Ishikawa (cell line): ENCODE data around the gene POLR3K.

Source experiments
- CEBPB ChIP-seq: IDR thresholded peaks from 2 replicates; pipeline ENCODE4 v1.6.1; 2012
- CREB1 ChIP-seq: IDR thresholded peaks from 2 replicates; pipeline ENCODE4 v1.6.1; 2012; ENCODE audit warnings: low read depth
- EGR1 ChIP-seq: IDR thresholded peaks from 2 replicates; pipeline ENCODE4 v1.6.1; 2012
- EP300 ChIP-seq: IDR thresholded peaks from 2 replicates; pipeline ENCODE4 v1.6.1; 2012; ENCODE audit warnings: borderline replicate concordance
- FOXM1 ChIP-seq: IDR thresholded peaks from 2 replicates; pipeline ENCODE4 v1.6.1; 2012; ENCODE audit warnings: low read depth, borderline replicate concordance
- NFIC ChIP-seq: IDR thresholded peaks from 2 replicates; pipeline ENCODE4 v1.6.1; 2012
- RAD21 ChIP-seq: IDR thresholded peaks from 2 replicates; pipeline ENCODE4 v1.6.1; 2012; ENCODE audit warnings: low read depth
- TAF1 ChIP-seq: IDR thresholded peaks from 2 replicates; pipeline ENCODE4 v1.6.1; 2012; ENCODE audit warnings: low read depth, mild to moderate bottlenecking
- TCF12 ChIP-seq: IDR thresholded peaks from 2 replicates; pipeline ENCODE4 v1.6.1; 2012; ENCODE audit warnings: low read depth
- TEAD4 ChIP-seq: IDR thresholded peaks from 2 replicates; pipeline ENCODE4 v1.6.1; 2012
- YY1 ChIP-seq: IDR thresholded peaks from 2 replicates; pipeline ENCODE4 v1.6.1; 2012; ENCODE audit warnings: low read depth
- ZBTB7A ChIP-seq: IDR thresholded peaks from 2 replicates; pipeline ENCODE4 v1.6.1; 2012; ENCODE audit warnings: low read depth
- TF ChIP-seq, protein P1 (sequence below): IDR thresholded peaks from 2 replicates; pipeline ENCODE4 v1.6.1; 2012
- TF ChIP-seq, protein P2 (sequence below): IDR thresholded peaks from 2 replicates; pipeline ENCODE4 v1.6.1; 2012

DNA sequence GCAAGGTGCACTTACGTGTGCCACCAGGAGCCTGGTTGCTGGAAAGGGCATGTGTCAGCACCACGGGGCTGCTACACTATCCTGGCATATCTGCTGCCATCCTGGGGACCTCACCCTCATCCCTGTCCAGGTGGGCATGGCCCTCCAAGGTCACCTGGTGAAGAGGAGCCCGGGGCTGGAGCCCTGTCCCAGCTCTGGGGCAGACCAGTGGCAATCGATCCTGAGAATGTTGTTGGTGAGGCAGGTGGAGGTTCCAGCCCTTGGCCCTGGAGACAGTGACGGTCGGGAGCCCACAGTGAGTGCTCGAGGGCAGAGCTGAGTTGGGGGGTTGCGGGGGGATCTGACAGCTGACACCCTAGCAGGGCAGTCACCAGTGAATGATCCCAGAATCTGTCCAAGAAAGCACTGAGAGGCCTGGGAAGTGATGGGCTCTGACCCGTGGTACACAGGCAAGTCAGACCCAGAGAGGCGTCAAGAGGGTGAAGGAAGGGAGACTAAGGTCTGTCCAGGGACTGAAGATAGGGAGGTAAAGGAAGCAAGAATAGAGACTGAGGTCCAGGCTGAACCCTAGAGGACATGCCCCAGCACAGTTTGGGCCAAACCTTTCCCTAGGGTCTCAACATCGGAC lies 17.6 kb downstream of the POLR3K start:
- TF ChIP-seq, protein P1, sequence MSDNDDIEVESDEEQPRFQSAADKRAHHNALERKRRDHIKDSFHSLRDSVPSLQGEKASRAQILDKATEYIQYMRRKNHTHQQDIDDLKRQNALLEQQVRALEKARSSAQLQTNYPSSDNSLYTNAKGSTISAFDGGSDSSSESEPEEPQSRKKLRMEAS = no peak
- TF ChIP-seq FOXM1 = no peak
- TF ChIP-seq CEBPB = no peak
- no peak for TF ChIP-seq TAF1
- TF ChIP-seq EP300 = no peak
- TF ChIP-seq ZBTB7A = no peak
- no peak for TF ChIP-seq EGR1
- TF ChIP-seq TEAD4 = no peak
- no peak for TF ChIP-seq CREB1
- TF ChIP-seq, protein P2, sequence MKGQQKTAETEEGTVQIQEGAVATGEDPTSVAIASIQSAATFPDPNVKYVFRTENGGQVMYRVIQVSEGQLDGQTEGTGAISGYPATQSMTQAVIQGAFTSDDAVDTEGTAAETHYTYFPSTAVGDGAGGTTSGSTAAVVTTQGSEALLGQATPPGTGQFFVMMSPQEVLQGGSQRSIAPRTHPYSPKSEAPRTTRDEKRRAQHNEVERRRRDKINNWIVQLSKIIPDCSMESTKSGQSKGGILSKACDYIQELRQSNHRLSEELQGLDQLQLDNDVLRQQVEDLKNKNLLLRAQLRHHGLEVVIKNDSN = no peak
- no peak for TF ChIP-seq RAD21
- no peak for TF ChIP-seq TCF12
- TF ChIP-seq YY1 = no peak
- TF ChIP-seq NFIC = no peak
